H1 (cell line): ENCODE data around the gene PSD. TPM values are rescaled to one million over a fixed set of nuclear protein-coding genes. Genes with fewer than 3 reads are reported as not detected.

ENCODE experiments used
- CTCF ChIA-PET: fragments of 300-600 bp; sonication (Branson Sonifier 250); formaldehyde crosslinking; loops from one replicate; lab custom pipeline; 2021; ENCODE audit not compliant: partially characterized antibody; lab: Charles Lee
- POLR2A ChIA-PET: fragments of 300-600 bp; sonication (Branson Sonifier 250); formaldehyde crosslinking; loops from one replicate; lab custom pipeline; 2021; ENCODE audit warnings: inconsistent platforms; ENCODE audit not compliant: partially characterized antibody; lab: Charles Lee
- DNase-seq, 2 experiments: peaks; one replicate each; pipeline versions ENCODE4 v3.0.0 to v3.0.0-alpha.2; 2010 to 2022; ENCODE audit warnings: low spot score in 2 of 2, low read depth in 1 of 2, mixed read lengths in 1 of 2
- FAIRE-seq: peaks from 2 replicates; lab custom pipeline; 2011; peaks lifted over from hg19 to GRCh38; lab: Jason Lieb, UNC
- H2AFZ ChIP-seq: 2 replicates; pipeline ENCODE4 v1.8.1; 2012; ENCODE audit warnings: low read length, inconsistent platforms
- H2AK5ac ChIP-seq: 2 replicates; pipeline ENCODE4 v1.6.1; 2013; ENCODE audit warnings: low read depth, low read length
- H2BK120ac ChIP-seq: replicated peaks from 2 replicates; pipeline ENCODE3; 2013; ENCODE audit warnings: low read depth, low read length, inconsistent platforms
- H2BK12ac ChIP-seq: 2 replicates; pipeline ENCODE4 v1.6.1; 2013; ENCODE audit warnings: low read depth, low read length
- H2BK15ac ChIP-seq: 2 replicates; pipeline ENCODE4 v1.6.1; 2013; ENCODE audit warnings: low read length
- H2BK20ac ChIP-seq: 2 replicates; pipeline ENCODE4 v1.6.1; 2013; ENCODE audit warnings: low read length
- H2BK5ac ChIP-seq: 2 replicates; pipeline ENCODE4 v1.6.1; 2013; ENCODE audit warnings: low read depth, low read length
- H3K14ac ChIP-seq: 2 replicates; pipeline ENCODE4 v1.6.1; 2013; ENCODE audit warnings: inconsistent platforms; ENCODE audit not compliant: insufficient read length
- H3K18ac ChIP-seq: 2 replicates; pipeline ENCODE4 v1.6.1; 2013; ENCODE audit warnings: low read length; ENCODE audit errors: extremely low read depth
- H3K23ac ChIP-seq: 2 replicates; pipeline ENCODE4 v1.6.1; 2013; ENCODE audit warnings: inconsistent platforms; ENCODE audit not compliant: insufficient read length
- H3K23me2 ChIP-seq: 2 replicates; pipeline ENCODE4 v1.6.1; 2013; ENCODE audit warnings: low read depth, low read length
- H3K27ac ChIP-seq: 2 replicates; pipeline ENCODE4 v1.6.1; 2011; ENCODE audit warnings: low read depth, low read length, inconsistent platforms
- H3K27me3 ChIP-seq, 4 experiments: replicated peaks in 1 of 4; 1 replicate in 1 of 4; 2 replicates in 3 of 4; pipeline versions ENCODE4 v1.6.1 to v1.8.1; 2011 to 2013; ENCODE audit warnings: low read length in 3 of 4, mild to moderate bottlenecking in 3 of 4, inconsistent platforms in 2 of 4, mixed read lengths in 2 of 4, moderate library complexity in 1 of 4; ENCODE audit not compliant: control insufficient read depth in 3 of 4, insufficient read depth in 3 of 4; ENCODE audit errors: extremely low read depth in 1 of 4
- H3K36me3 ChIP-seq, 4 experiments: 2 replicates each; pipeline versions ENCODE4 v1.6.1 to v1.8.1; 2011 to 2013; ENCODE audit warnings: mild to moderate bottlenecking in 4 of 4, low read length in 3 of 4, moderate library complexity in 2 of 4, control low read depth in 1 of 4, inconsistent platforms in 1 of 4; ENCODE audit not compliant: insufficient read depth in 4 of 4, control insufficient read depth in 2 of 4
- H3K4ac ChIP-seq: replicated peaks from 2 replicates; pipeline ENCODE3; 2013; ENCODE audit warnings: low read length, low read depth, mixed read lengths, inconsistent platforms; ENCODE audit not compliant: insufficient read length
- H3K4me1 ChIP-seq, 4 experiments: replicated peaks in 1 of 4; 1 replicate in 1 of 4; 2 replicates in 3 of 4; pipeline versions ENCODE4 v1.6.1 to v1.8.1; 2011 to 2013; ENCODE audit warnings: low read length in 3 of 4, inconsistent platforms in 2 of 4, mixed read lengths in 1 of 4; ENCODE audit not compliant: insufficient read depth in 4 of 4, control insufficient read depth in 3 of 4
- H3K4me2 ChIP-seq, 2 experiments: 2 replicates each; pipeline versions ENCODE4 v1.6.1 to v1.8.1; 2011 to 2013; ENCODE audit warnings: low read depth in 2 of 2, low read length in 2 of 2, control low read depth in 1 of 2, inconsistent platforms in 1 of 2, mild to moderate bottlenecking in 1 of 2; ENCODE audit not compliant: insufficient read depth in 1 of 2
- H3K4me3 ChIP-seq, 4 experiments: fragments of 200-600, 300-600 bp in 1 of 4; sonication (generic), shearing (Covaris generic), sonication (Bioruptor Twin) in 1 of 4; 2 replicates each; pipeline versions ENCODE4 v1.5.1 to v1.8.1; 2011 to 2016; ENCODE audit warnings: low read length in 4 of 4, low read depth in 3 of 4, control low read depth in 2 of 4, inconsistent platforms in 2 of 4, mild to moderate bottlenecking in 2 of 4, mixed read lengths in 1 of 4, moderate library complexity in 1 of 4; ENCODE audit not compliant: insufficient read depth in 2 of 4; ENCODE audit errors: extremely low read depth in 1 of 4
- H3K56ac ChIP-seq: replicated peaks from 2 replicates; pipeline ENCODE3; 2013; ENCODE audit warnings: low read depth, mild to moderate bottlenecking, mixed read lengths, low read length, inconsistent platforms; ENCODE audit not compliant: insufficient read length
- H3K79me1 ChIP-seq: 2 replicates; pipeline ENCODE4 v1.6.1; 2013; ENCODE audit warnings: low read depth, low read length, control low read depth
- H3K79me2 ChIP-seq, 2 experiments: 2 replicates each; pipeline versions ENCODE4 v1.6.1 to v1.8.1; 2012 to 2013; ENCODE audit warnings: low read length in 2 of 2, mild to moderate bottlenecking in 2 of 2, inconsistent platforms in 1 of 2; ENCODE audit not compliant: insufficient read depth in 2 of 2, control insufficient read depth in 1 of 2
- H3K9ac ChIP-seq, 4 experiments: replicated peaks in 1 of 4; 1 replicate in 1 of 4; 2 replicates in 3 of 4; pipeline versions ENCODE4 v1.6.1 to v1.8.1; 2011 to 2013; ENCODE audit warnings: low read depth in 3 of 4, low read length in 3 of 4, control low read depth in 2 of 4, mild to moderate bottlenecking in 2 of 4, moderate library complexity in 2 of 4, inconsistent platforms in 1 of 4; ENCODE audit errors: extremely low read depth in 1 of 4
- H3K9me3 ChIP-seq, 2 experiments: 2 replicates each; pipeline versions ENCODE4 v1.6.1 to v1.8.1; 2012 to 2013; ENCODE audit warnings: mild to moderate bottlenecking in 2 of 2, moderate library complexity in 2 of 2, control low read depth in 1 of 2, inconsistent platforms in 1 of 2, low read depth in 1 of 2, low read length in 1 of 2, mixed read lengths in 1 of 2; ENCODE audit not compliant: insufficient read depth in 2 of 2
- H4K20me1 ChIP-seq, 2 experiments: replicated peaks in 1 of 2; 2 replicates each; pipeline versions ENCODE3 to v1.8.1; 2011 to 2013; ENCODE audit warnings: inconsistent platforms in 2 of 2, low read length in 2 of 2, mild to moderate bottlenecking in 1 of 2; ENCODE audit not compliant: insufficient read depth in 2 of 2, control insufficient read depth in 1 of 2
- H4K5ac ChIP-seq: 2 replicates; pipeline ENCODE4 v1.6.1; 2013; ENCODE audit warnings: low read length, low read depth, mixed read lengths, inconsistent platforms; ENCODE audit not compliant: insufficient read length
- H4K8ac ChIP-seq: 2 replicates; pipeline ENCODE4 v1.8.0; 2013; ENCODE audit warnings: mild to moderate bottlenecking, moderate library complexity, low read length, inconsistent platforms; ENCODE audit not compliant: insufficient read depth; ENCODE audit errors: extremely low read depth
- H4K91ac ChIP-seq: replicated peaks from 2 replicates; pipeline ENCODE3; 2013; ENCODE audit warnings: low read length, mixed read lengths, inconsistent platforms; ENCODE audit not compliant: insufficient read length
- BRCA1 ChIP-seq: IDR thresholded peaks from 2 replicates; pipeline ENCODE4 v1.6.1; 2012; ENCODE audit warnings: low read depth, low read length, improper control_type of control experiment
- GTF2F1 ChIP-seq: IDR thresholded peaks from 2 replicates; pipeline ENCODE4 v1.6.1; 2012; ENCODE audit warnings: low read depth, low read length, improper control_type of control experiment, borderline replicate concordance
- KDM1A ChIP-seq: fragments of 200-600, 300-600 bp; sonication (generic); IDR thresholded peaks from 2 replicates; pipeline ENCODE4 v1.7.1; 2016; ENCODE audit warnings: mild to moderate bottlenecking, low read length, borderline replicate concordance
- POLR2A ChIP-seq, 2 experiments: IDR thresholded peaks; 1 replicate in 1 of 2; 2 replicates in 1 of 2; pipeline ENCODE4 v1.6.1; 2011; ENCODE audit warnings: low read depth in 2 of 2, low read length in 2 of 2, mild to moderate bottlenecking in 2 of 2; ENCODE audit errors: control extremely low read depth in 1 of 2
- POLR2AphosphoS5 ChIP-seq: IDR thresholded peaks from 2 replicates; pipeline ENCODE4 v1.6.1; 2011; ENCODE audit warnings: low read depth, low read length
- SAP30 ChIP-seq: fragments of 300-600 bp; sonication (generic); IDR thresholded peaks from 2 replicates; pipeline ENCODE4 v1.7.1; 2012; ENCODE audit warnings: low read length, moderate library complexity, mild to moderate bottlenecking, inconsistent platforms; ENCODE audit not compliant: insufficient read depth, insufficient replicate concordance
- SIRT6 ChIP-seq: IDR thresholded peaks from one replicate; pipeline ENCODE4 v1.7.1; 2012; ENCODE audit warnings: low read length, inconsistent platforms
- TAF1 ChIP-seq: IDR thresholded peaks from 2 replicates; pipeline ENCODE4 v1.6.1; 2011; ENCODE audit warnings: mild to moderate bottlenecking, low read depth, low read length
- TBP ChIP-seq: IDR thresholded peaks from 2 replicates; pipeline ENCODE4 v1.6.1; 2011; ENCODE audit warnings: low read depth, low read length, improper control_type of control experiment
- WGBS, 2 experiments: shearing (Covaris generic) in 1 of 2; methylation state at CpG; one replicate each; pipeline versions ENCODE4 v1.1.6 to v1.1.7; 2013 to 2015; ENCODE audit warnings: low lambda C conversion rate in 2 of 2, mixed read lengths in 2 of 2, inconsistent platforms in 1 of 2, low coverage in 1 of 2, missing lambda C conversion rate in 1 of 2; ENCODE audit not compliant: insufficient replicate concordance in 2 of 2, insufficient coverage in 1 of 2, insufficient read length in 1 of 2; ENCODE audit errors: extremely low coverage in 1 of 2, missing lambda C conversion rate in 1 of 2; 5-methylcytosine and 5-hydroxymethylcytosine counted together
- polyA plus RNA-seq, 7 experiments: library from polyadenylated mRNA; depleted of rRNA in 3 of 7; stranded (reverse) in 5 of 7; unstranded in 2 of 7; fragments of >200 nt in 5 of 7; fragments of 200-250 nt in 2 of 7; gene quantifications; 1 replicate in 5 of 7; 2 replicates in 1 of 7; 4 replicates in 1 of 7; pipeline versions ENCODE4 v1.2.1 to v1.2.3, GENCODE V29; 2011 to 2013; ENCODE audit warnings: missing spikeins in 2 of 7, mixed read lengths in 2 of 7
- total RNA-seq: library from RNA; stranded (reverse); fragmentation: NEBNext Ultra II Directional; extraction: Animal tissue kit (Norgen Biotek cat#: 25700); gene quantifications from 2 replicates; pipeline ENCODE4 v1.2.1, GENCODE V29; 2021
- TF ChIP-seq, protein P1 (sequence below): IDR thresholded peaks from 2 replicates; pipeline ENCODE4 v1.6.1; 2012; ENCODE audit warnings: inconsistent platforms
- TF ChIP-seq, protein P2 (sequence below): IDR thresholded peaks from 2 replicates; pipeline ENCODE4 v1.6.1; 2012; ENCODE audit warnings: low read length, inconsistent platforms

PSD gene
- total and polyA plus RNA-seq, 2 of the 8 experiments (the other 6 are each of a cell fraction or from before 2014, with no cell fraction given), result 5.4 to 6.0 TPM

DNA sequence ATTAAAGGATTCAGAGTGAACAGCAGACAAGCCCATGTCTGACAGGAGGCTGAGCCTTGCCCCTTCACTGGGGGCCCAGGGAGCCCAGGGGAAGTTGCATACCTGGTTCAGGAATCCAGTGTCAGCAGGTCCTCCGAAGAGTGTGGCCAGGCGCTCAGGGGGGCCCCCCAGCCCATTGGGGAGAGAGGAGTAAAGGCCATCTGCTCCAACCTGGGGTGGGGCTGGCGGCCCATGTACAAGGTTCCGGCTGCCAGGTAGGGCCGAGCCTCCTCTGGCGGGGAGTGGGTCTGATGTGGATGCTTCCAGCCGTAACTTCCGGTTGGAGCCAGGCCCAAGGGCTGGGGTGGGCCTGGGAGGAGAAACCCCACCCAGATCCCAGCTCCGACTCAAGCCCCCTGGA is 2.3 kb downstream of the PSD start:
- H2BK5ac ChIP-seq, result no peak overlapping the region
- no peak overlapping the region for H2BK12ac ChIP-seq
- DNase-seq, result no peak
- no peak overlapping the region for H4K91ac ChIP-seq
- H3K27ac ChIP-seq, result no peak overlapping the region
- H3K23ac ChIP-seq, result no peak overlapping the region
- H3K56ac ChIP-seq, result no peak overlapping the region
- peaks cover 7 to 19% (median 8%) of the 10 kb centered on the region in 4 experiments for H3K4me1 ChIP-seq
- 74% methylated on average over 9 of the region's 9 CpGs; no CpG with 5 or more reads in 1 of the 2 experiments for WGBS, 2 experiments
- H2AK5ac ChIP-seq, result no peak overlapping the region
- no peak overlapping the region for H3K4ac ChIP-seq
- H3K18ac ChIP-seq, result no peak overlapping the region
- no peak overlapping the region for H4K5ac ChIP-seq
- 0 out of 7 replicates have a peak overlapping the region, but pooled peaks of 1 of the 4 experiments have one; percentile 11 for H3K9ac ChIP-seq
- H2AFZ ChIP-seq, result no peak overlapping the region
- H3K4me2 ChIP-seq, result no peak overlapping the region
- H3K27me3 ChIP-seq, result peaks cover 0 to 12% (median 12%) of the 10 kb centered on the region in 4 experiments; a peak in 6 of 7 replicates
- H3K9me3 ChIP-seq, result no peaks in the 10 kb centered on the region
- H2BK20ac ChIP-seq, result no peak overlapping the region
- no peaks in the 10 kb centered on the region for H4K20me1 ChIP-seq
- H3K23me2 ChIP-seq, result peaks cover 24% of the 10 kb centered on the region
- FAIRE-seq, result no peak
- H3K79me2 ChIP-seq, result no peaks in the 10 kb centered on the region
- no peaks in the 10 kb centered on the region for H3K79me1 ChIP-seq
- no peak overlapping the region for H3K14ac ChIP-seq
- no peak overlapping the region for H2BK15ac ChIP-seq
- no peak overlapping the region for H3K4me3 ChIP-seq
- ChIA-PET CTCF (interaction anchor here (10.1 kb wide), 1 partner anchor 17 kb away, joined by 205 read pairs; the partner anchor contains the start of gene NFKB2), POLR2A (no interaction called here)
- no peak for TF ChIP-seq KDM1A
- no peak for TF ChIP-seq GTF2F1
- no peak for TF ChIP-seq TBP
- no peak for TF ChIP-seq SIRT6
- TF ChIP-seq, protein P1, sequence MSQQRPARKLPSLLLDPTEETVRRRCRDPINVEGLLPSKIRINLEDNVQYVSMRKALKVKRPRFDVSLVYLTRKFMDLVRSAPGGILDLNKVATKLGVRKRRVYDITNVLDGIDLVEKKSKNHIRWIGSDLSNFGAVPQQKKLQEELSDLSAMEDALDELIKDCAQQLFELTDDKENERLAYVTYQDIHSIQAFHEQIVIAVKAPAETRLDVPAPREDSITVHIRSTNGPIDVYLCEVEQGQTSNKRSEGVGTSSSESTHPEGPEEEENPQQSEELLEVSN, result no peak
- no peak for TF ChIP-seq POLR2A (IDR thresholded peaks at IDR 0.05; ENCODE audit: control extremely low read depth in 1 of 2, low read depth in 2 of 2, low read length in 2 of 2)
- no peak for TF ChIP-seq TAF1
- TF ChIP-seq BRCA1, result no peak
- TF ChIP-seq, protein P2, sequence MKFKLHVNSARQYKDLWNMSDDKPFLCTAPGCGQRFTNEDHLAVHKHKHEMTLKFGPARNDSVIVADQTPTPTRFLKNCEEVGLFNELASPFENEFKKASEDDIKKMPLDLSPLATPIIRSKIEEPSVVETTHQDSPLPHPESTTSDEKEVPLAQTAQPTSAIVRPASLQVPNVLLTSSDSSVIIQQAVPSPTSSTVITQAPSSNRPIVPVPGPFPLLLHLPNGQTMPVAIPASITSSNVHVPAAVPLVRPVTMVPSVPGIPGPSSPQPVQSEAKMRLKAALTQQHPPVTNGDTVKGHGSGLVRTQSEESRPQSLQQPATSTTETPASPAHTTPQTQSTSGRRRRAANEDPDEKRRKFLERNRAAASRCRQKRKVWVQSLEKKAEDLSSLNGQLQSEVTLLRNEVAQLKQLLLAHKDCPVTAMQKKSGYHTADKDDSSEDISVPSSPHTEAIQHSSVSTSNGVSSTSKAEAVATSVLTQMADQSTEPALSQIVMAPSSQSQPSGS, result no peak
- TF ChIP-seq POLR2AphosphoS5, result no peak
- no peak for TF ChIP-seq SAP30
- no peak overlapping the region for H2BK120ac ChIP-seq
- no peaks in the 10 kb centered on the region for H3K36me3 ChIP-seq
- no peak overlapping the region for H4K8ac ChIP-seq
